Neural progenitor cell (in vitro differentiated cells): Measurements from ENCODE around the gene HERC5. TPM values are rescaled to one million over a fixed set of nuclear protein-coding genes. Genes with fewer than 3 reads are reported as not detected.

Source experiments
- DNase-seq: peaks from one replicate; pipeline ENCODE4 v3.0.0-alpha.2; 2016; ENCODE audit warnings: low spot score
- H2AFZ ChIP-seq: fragments of 200-600 bp; sonication (generic); replicated peaks from 2 replicates; pipeline ENCODE4 v1.6.1; 2016; ENCODE audit warnings: antibody characterized with exemption
- H3F3A ChIP-seq: fragments of 200-600 bp; sonication (generic); 2 replicates; pipeline ENCODE4 v1.6.1; 2016; ENCODE audit warnings: antibody characterized with exemption, low read depth
- H3K27ac ChIP-seq: fragments of 200-600 bp; sonication (generic); 2 replicates; pipeline ENCODE4 v1.5.1; 2016; ENCODE audit warnings: mild to moderate bottlenecking
- H3K27me3 ChIP-seq: fragments of 200-600 bp; sonication (generic); 2 replicates; pipeline ENCODE4 v1.6.1; 2016; ENCODE audit warnings: mild to moderate bottlenecking, moderate library complexity
- H3K36me3 ChIP-seq: fragments of 200-600 bp; sonication (generic); 2 replicates; pipeline ENCODE4 v1.5.1; 2016
- H3K4me1 ChIP-seq: fragments of 200-600 bp; sonication (generic); 2 replicates; pipeline ENCODE4 v1.6.1; 2016; ENCODE audit warnings: mixed run types
- H3K4me2 ChIP-seq: fragments of 200-600 bp; sonication (generic); 2 replicates; pipeline ENCODE4 v1.6.1; 2016
- H3K4me3 ChIP-seq: fragments of 200-600 bp; sonication (generic); 2 replicates; pipeline ENCODE4 v1.5.1; 2016
- H3K79me2 ChIP-seq: fragments of 200-600 bp; sonication (generic); 2 replicates; pipeline ENCODE4 v1.6.1; 2016; ENCODE audit warnings: low read depth
- H3K9ac ChIP-seq: fragments of 200-600 bp; sonication (generic); 2 replicates; pipeline ENCODE4 v1.6.1; 2016
- H3K9me3 ChIP-seq: fragments of 200-600 bp; sonication (generic); 2 replicates; pipeline ENCODE4 v1.5.1; 2016; ENCODE audit warnings: low read depth
- H4K20me1 ChIP-seq: fragments of 200-600 bp; sonication (generic); 2 replicates; pipeline ENCODE4 v1.6.1; 2016; ENCODE audit warnings: low read depth
- H3K27ac Mint-ChIP-seq: 3 replicates; pipeline ENCODE4 v1.8.0; 2021; ENCODE audit warnings: mixed read lengths
- H3K27me3 Mint-ChIP-seq: 2 replicates; pipeline ENCODE4 v1.8.0; 2022; ENCODE audit warnings: low read depth, mild to moderate bottlenecking, inconsistent platforms, moderate library complexity, mixed read lengths; ENCODE audit not compliant: insufficient read depth
- H3K36me3 Mint-ChIP-seq: 3 replicates; pipeline ENCODE4 v1.8.0; 2021; ENCODE audit warnings: mixed read lengths
- H3K4me1 Mint-ChIP-seq: 3 replicates; pipeline ENCODE4 v1.8.0; 2021; ENCODE audit warnings: mixed read lengths
- H3K4me3 Mint-ChIP-seq: 3 replicates; pipeline ENCODE4 v1.8.0; 2021; ENCODE audit warnings: mild to moderate bottlenecking, moderate library complexity, mixed read lengths
- H3K9me3 Mint-ChIP-seq: 3 replicates; pipeline ENCODE4 v1.8.0; 2020; ENCODE audit warnings: mixed read lengths
- CTCF ChIP-seq: fragments of 200-600 bp; sonication (generic); IDR thresholded peaks from 2 replicates; pipeline ENCODE4 v1.5.1; 2017; ENCODE audit warnings: antibody characterized with exemption, mild to moderate bottlenecking
- EZH2 ChIP-seq: fragments of 200-600 bp; sonication (generic); IDR thresholded peaks from 2 replicates; pipeline ENCODE4 v1.6.1; 2017; ENCODE audit warnings: antibody characterized with exemption, mild to moderate bottlenecking, moderate library complexity
- EZH2phosphoT487 ChIP-seq: fragments of 200-600 bp; sonication (generic); IDR thresholded peaks from 2 replicates; pipeline ENCODE4 v1.6.1; 2017; ENCODE audit warnings: antibody characterized with exemption
- total RNA-seq: library from RNA; depleted of rRNA; stranded (reverse); fragments of >200 nt; gene quantifications from 2 replicates; pipeline ENCODE4 v1.2.3, GENCODE V29; 2015; ENCODE audit warnings: low replicate concordance

Gene HERC5
- total RNA-seq, 1 donor from 2014 or later: 6.6 TPM

GRCh38 chr4:88411491-88412096, 45.3 kb upstream of the HERC5 start:
- H3K4me1 ChIP-seq: no peaks in the 10 kb centered on the region
- TF ChIP-seq EZH2phosphoT487: no peak
- no peak for TF ChIP-seq CTCF
- TF ChIP-seq EZH2: no peak
- H3K4me3 Mint-ChIP-seq: no peak overlapping the region

GRCh38 chr4:88413801-88414200, 43.1 kb upstream of the HERC5 start:
- Histone ChIP-seq H3K79me2 (no peaks in the 10 kb centered on the region), H3K4me3 (no peak overlapping the region), H2AFZ (no peak overlapping the region), H3F3A (no peaks in the 10 kb centered on the region), H3K4me1 (no peaks in the 10 kb centered on the region), H3K4me2 (no peak overlapping the region), H3K9me3 (no peaks in the 10 kb centered on the region), H3K36me3 (no peaks in the 10 kb centered on the region), H3K9ac (no peak overlapping the region), H3K27ac (no peak overlapping the region), H3K27me3 (no peaks in the 10 kb centered on the region), H4K20me1 (no peaks in the 10 kb centered on the region)
- no peaks in the 10 kb centered on the region for H3K4me1 Mint-ChIP-seq
- no peaks in the 10 kb centered on the region for H3K36me3 Mint-ChIP-seq
- DNase-seq: no peak
- H3K27ac Mint-ChIP-seq: no peak overlapping the region
- no peaks in the 10 kb centered on the region for H3K9me3 Mint-ChIP-seq
- no peaks in the 10 kb centered on the region for H3K27me3 Mint-ChIP-seq
- H3K4me3 Mint-ChIP-seq: no peak overlapping the region
- no peak for TF ChIP-seq EZH2
- no peak for TF ChIP-seq EZH2phosphoT487
- no peak for TF ChIP-seq CTCF

More at GRCh38 chr4:88411491-88412096, 45.3 kb upstream of the HERC5 start:
- H3K4me1 Mint-ChIP-seq: no peaks in the 10 kb centered on the region
- Histone ChIP-seq H3K36me3 (no peaks in the 10 kb centered on the region), H3F3A (no peaks in the 10 kb centered on the region), H2AFZ (no peak overlapping the region), H3K9me3 (no peaks in the 10 kb centered on the region), H3K4me2 (no peak overlapping the region), H3K27ac (no peak overlapping the region), H3K79me2 (no peaks in the 10 kb centered on the region), H4K20me1 (no peaks in the 10 kb centered on the region), H3K9ac (no peak overlapping the region), H3K27me3 (no peaks in the 10 kb centered on the region), H3K4me3 (no peak overlapping the region)
- H3K9me3 Mint-ChIP-seq: no peaks in the 10 kb centered on the region
- no peak for DNase-seq
- no peaks in the 10 kb centered on the region for H3K36me3 Mint-ChIP-seq
- H3K27me3 Mint-ChIP-seq: no peaks in the 10 kb centered on the region
- H3K27ac Mint-ChIP-seq: no peak overlapping the region

- Histone ChIP-seq H3K79me2 (no peaks in the 10 kb centered on the region), H3K9ac (no peak overlapping the region), H3K27me3 (no peaks in the 10 kb centered on the region), H4K20me1 (no peaks in the 10 kb centered on the region), H3K9me3 (no peaks in the 10 kb centered on the region), H2AFZ (no peak overlapping the region), H3K27ac (no peak overlapping the region), H3F3A (no peaks in the 10 kb centered on the region), H3K4me3 (no peak overlapping the region), H3K36me3 (no peaks in the 10 kb centered on the region), H3K4me2 (no peak overlapping the region), H3K4me1 (no peaks in the 10 kb centered on the region)
- no peak for DNase-seq
- no peak overlapping the region for H3K27ac Mint-ChIP-seq
- TF ChIP-seq CTCF (no peak), EZH2 (no peak), EZH2phosphoT487 (no peak)
- no peak overlapping the region for H3K4me3 Mint-ChIP-seq
- no peaks in the 10 kb centered on the region for H3K27me3 Mint-ChIP-seq
- H3K4me1 Mint-ChIP-seq: no peaks in the 10 kb centered on the region
- no peaks in the 10 kb centered on the region for H3K36me3 Mint-ChIP-seq
- no peaks in the 10 kb centered on the region for H3K9me3 Mint-ChIP-seq
These were observed 42.2 kb upstream of the HERC5 start for GRCh38 chr4:88414755-88415154.
